ENCODE measurements around the gene AIF1. TPM values are rescaled to one million over a fixed set of nuclear protein-coding genes. Genes with fewer than 3 reads are reported as not detected.

AIF1 gene
- total RNA-seq, 5 donors from 2014 or later (not counting 1 experiment from before 2014, with no cell fraction given) = 7.6 to 54.3 (median 18.1) TPM

DNA sequence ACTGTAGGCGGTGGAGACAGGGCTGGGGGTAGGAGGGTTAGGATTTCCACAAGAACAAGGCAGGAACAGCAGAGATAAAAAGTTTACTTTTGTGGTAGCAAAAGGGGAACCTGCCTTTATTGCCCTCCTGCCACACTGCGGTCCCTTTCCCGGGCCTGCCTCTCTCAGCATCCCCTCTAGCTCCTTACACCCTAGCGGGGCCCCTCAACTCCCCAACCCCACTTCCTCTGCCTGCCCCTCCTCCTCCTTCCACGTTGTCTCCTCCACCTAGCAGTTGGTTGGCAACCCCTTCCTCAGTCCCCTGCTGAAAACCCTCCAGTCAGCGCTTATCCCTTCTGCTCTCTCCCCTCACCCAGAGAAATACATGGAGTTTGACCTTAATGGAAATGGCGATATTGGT is 714 bp downstream of the AIF1 start:
- ATAC-seq (replicated peaks in 1 of 4) (no peak), DNase-seq (peak in 23 of 35 experiments; percentile 12 to 58 (median 33))
- CTCF ChIA-PET = interaction anchor here in 1 of 2 donors (0.6 to 1.1 kb wide), 2 partner anchors 18 to 198 kb away, joined by 4 read pairs; no protein-coding TSS in a partner anchor
- Mint-ChIP-seq H3K27me3 (no peaks in the 10 kb centered on the region), H3K4me3 (peak overlapping the region; percentile 58 to 79 (median 59)), H3K27ac (peak overlapping the region; percentile 89 to 91), H3K9me3 (no peaks in the 10 kb centered on the region), H3K36me3 (no peaks in the 10 kb centered on the region), H3K4me1 (peaks cover 26 to 44% (median 31%) of the 10 kb centered on the region in 3 donors)
- POLR2A ChIA-PET = no interaction called here
- Histone ChIP-seq H3K4me3 (ENCODE audit: control insufficient read depth in 1 of 2, extremely low read depth in 1 of 2, low read length in 1 of 2) (peak overlapping the region; percentile 23 to 69), H3K27ac (ENCODE audit: low read length) (peak overlapping the region; percentile 42), H3K36me3 (ENCODE audit: control insufficient read depth in 2 of 2, extremely low read depth in 1 of 2, insufficient read depth in 1 of 2, low read length in 1 of 2) (no peaks in the 10 kb centered on the region), H3K9me3 (no peaks in the 10 kb centered on the region), H3K4me1 (ENCODE audit: control insufficient read depth in 1 of 2, extremely low read depth in 1 of 2, insufficient read depth in 2 of 2, low read length in 2 of 2) (peaks cover 25 to 31% of the 10 kb centered on the region in 2 experiments), H3K27me3 (replicated peaks in 1 of 2; ENCODE audit: control insufficient read depth in 2 of 2, extremely low read depth in 1 of 2, insufficient read depth in 2 of 2, low read length in 1 of 2) (peaks cover 0 to 2% of the 10 kb centered on the region in 2 experiments)
- WGBS (ENCODE audit: insufficient coverage) = 7% methylated on average over 3 of the region's 7 CpGs

DNA sequence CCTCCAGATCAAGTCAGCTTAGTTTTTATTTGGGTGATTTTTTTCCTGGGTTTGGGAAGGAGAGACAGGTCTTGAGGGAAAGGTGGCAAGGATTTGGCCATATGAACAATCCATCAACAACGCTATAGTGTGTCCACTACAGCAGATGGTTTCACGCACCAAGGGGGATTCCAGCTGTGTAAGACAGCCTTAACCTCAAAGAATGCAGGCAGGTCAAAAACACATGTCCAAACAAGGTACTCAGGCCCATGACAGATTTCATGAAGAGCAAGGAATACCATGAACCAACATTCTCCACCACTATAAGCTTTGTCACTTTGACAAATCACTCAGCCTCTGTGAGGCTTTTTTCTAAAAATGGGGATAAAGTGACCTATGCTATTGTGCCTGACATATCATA is 2.0 kb downstream of the AIF1 start:
- H3K36me3 ChIP-seq (ENCODE audit: control insufficient read depth in 2 of 2, extremely low read depth in 1 of 2, insufficient read depth in 1 of 2, low read length in 1 of 2) = no peaks in the 10 kb centered on the region
- Mint-ChIP-seq H3K36me3 (no peaks in the 10 kb centered on the region), H3K27me3 (no peaks in the 10 kb centered on the region), H3K27ac (peak overlapping the region in 1 of 2 donors; percentile 91), H3K4me3 (peak overlapping the region in 1 of 3 donors; percentile 79), H3K4me1 (peaks cover 36 to 53% (median 40%) of the 10 kb centered on the region in 3 donors), H3K9me3 (no peaks in the 10 kb centered on the region)
- H3K27me3 ChIP-seq (replicated peaks in 1 of 2; ENCODE audit: control insufficient read depth in 2 of 2, extremely low read depth in 1 of 2, insufficient read depth in 2 of 2, low read length in 1 of 2) = peaks cover 0 to 2% of the 10 kb centered on the region in 2 experiments
- WGBS (ENCODE audit: insufficient coverage) = 86% methylated on average over 2 of the region's 2 CpGs
- H3K27ac ChIP-seq (ENCODE audit: low read length) = no peak overlapping the region
- peak overlapping the region in 1 of 2 donors; percentile 69 for H3K4me3 ChIP-seq (ENCODE audit: control insufficient read depth in 1 of 2, extremely low read depth in 1 of 2, low read length in 1 of 2)
- DNase-seq = no peak
- CTCF ChIA-PET = interaction anchor here in 1 of 2 donors (0.6 kb wide), 1 partner anchor 1728 kb away, joined by 5 read pairs; no protein-coding TSS in a partner anchor
- peaks cover 31 to 43% of the 10 kb centered on the region in 2 experiments for H3K4me1 ChIP-seq (ENCODE audit: control insufficient read depth in 1 of 2, extremely low read depth in 1 of 2, insufficient read depth in 2 of 2, low read length in 2 of 2)
- no peak for ATAC-seq (replicated peaks in 1 of 4)
- POLR2A ChIA-PET = interaction anchor here in 1 of 2 donors (0.6 kb wide), 1 partner anchor 252 kb away, joined by 3 read pairs; no protein-coding TSS in a partner anchor
- no peaks in the 10 kb centered on the region for H3K9me3 ChIP-seq

DNA sequence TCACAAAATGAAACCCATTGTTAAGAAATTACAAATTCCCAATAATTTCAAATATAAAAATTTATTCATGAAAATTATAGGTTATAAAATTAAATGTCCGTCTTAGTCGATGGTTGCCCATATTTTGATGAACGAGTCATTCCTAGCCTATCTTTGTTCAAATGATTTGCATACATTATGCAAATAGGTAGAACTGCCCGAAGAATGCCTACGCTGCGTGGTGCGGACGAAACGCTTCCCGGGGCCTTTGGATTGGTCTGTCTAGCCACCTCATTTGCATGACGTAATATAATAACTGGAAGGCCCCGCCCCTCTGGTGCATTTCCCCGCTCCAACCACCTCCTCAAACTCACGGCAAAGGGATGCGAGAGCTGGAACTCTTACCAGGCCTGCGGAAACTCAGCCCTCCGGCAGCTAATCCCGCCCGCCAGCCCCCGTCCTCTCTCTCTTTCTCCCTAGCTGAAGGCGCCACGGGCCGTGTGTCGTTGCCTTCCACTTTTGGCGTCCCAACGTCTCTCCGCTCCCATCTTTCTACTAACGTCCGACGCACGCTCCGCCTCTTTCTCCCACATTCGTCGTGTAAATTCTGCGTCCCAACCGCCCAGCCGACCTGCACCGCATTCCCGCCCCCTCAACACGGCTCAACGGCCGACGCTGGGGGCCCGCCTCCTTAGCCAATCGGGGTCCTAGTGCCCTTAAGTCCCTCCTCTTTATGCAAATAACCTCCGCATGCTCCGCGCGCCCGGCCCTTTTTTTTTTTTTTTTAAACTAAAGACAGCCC is 5.0 kb downstream of the AIF1 start:
- no peaks in the 10 kb centered on the region for H3K27me3 ChIP-seq (replicated peaks in 1 of 2; ENCODE audit: control insufficient read depth in 2 of 2, extremely low read depth in 1 of 2, insufficient read depth in 2 of 2, low read length in 1 of 2)
- peak overlapping the region; percentile 61 to 65 for H3K4me3 ChIP-seq (ENCODE audit: control insufficient read depth in 1 of 2, extremely low read depth in 1 of 2, low read length in 1 of 2)
- CTCF ChIA-PET = interaction anchor here (0.6 to 1.0 kb wide), 2 partner anchors 26 to 210 kb away, joined by 4 to 10 read pairs; no protein-coding TSS in a partner anchor
- H3K36me3 Mint-ChIP-seq = peaks cover 18% of the 10 kb centered on the region
- peaks cover 38 to 53% (median 46%) of the 10 kb centered on the region in 3 donors for H3K4me1 Mint-ChIP-seq
- no peaks in the 10 kb centered on the region for H3K27me3 Mint-ChIP-seq
- peak overlapping the region; percentile 98 for H3K27ac ChIP-seq (ENCODE audit: low read length)
- H3K9me3 Mint-ChIP-seq = no peaks in the 10 kb centered on the region
- peak overlapping the region; percentile 75 to 87 (median 83) for H3K4me3 Mint-ChIP-seq
- peaks cover 31 to 43% of the 10 kb centered on the region in 2 experiments for H3K4me1 ChIP-seq (ENCODE audit: control insufficient read depth in 1 of 2, extremely low read depth in 1 of 2, insufficient read depth in 2 of 2, low read length in 2 of 2)
- H3K27ac Mint-ChIP-seq = peak overlapping the region; percentile 92 to 95
- POLR2A ChIA-PET = interaction anchor here in 1 of 2 donors (0.6 kb wide), 1 partner anchor 46 kb away, joined by 6 read pairs; the partner anchor contains the start of gene CSNK2B
- H3K36me3 ChIP-seq (ENCODE audit: control insufficient read depth in 2 of 2, extremely low read depth in 1 of 2, insufficient read depth in 1 of 2, low read length in 1 of 2) = peaks cover 6 to 22% of the 10 kb centered on the region in 2 donors
- WGBS (ENCODE audit: insufficient coverage) = under 1% methylated on average over 41 of the region's 50 CpGs
- H3K9me3 ChIP-seq = no peaks in the 10 kb centered on the region
- ATAC-seq (replicated peaks in 1 of 4) (peak; percentile 84 to 89 (median 88)), DNase-seq (peak; percentile 89 to 98 (median 95))

DNA sequence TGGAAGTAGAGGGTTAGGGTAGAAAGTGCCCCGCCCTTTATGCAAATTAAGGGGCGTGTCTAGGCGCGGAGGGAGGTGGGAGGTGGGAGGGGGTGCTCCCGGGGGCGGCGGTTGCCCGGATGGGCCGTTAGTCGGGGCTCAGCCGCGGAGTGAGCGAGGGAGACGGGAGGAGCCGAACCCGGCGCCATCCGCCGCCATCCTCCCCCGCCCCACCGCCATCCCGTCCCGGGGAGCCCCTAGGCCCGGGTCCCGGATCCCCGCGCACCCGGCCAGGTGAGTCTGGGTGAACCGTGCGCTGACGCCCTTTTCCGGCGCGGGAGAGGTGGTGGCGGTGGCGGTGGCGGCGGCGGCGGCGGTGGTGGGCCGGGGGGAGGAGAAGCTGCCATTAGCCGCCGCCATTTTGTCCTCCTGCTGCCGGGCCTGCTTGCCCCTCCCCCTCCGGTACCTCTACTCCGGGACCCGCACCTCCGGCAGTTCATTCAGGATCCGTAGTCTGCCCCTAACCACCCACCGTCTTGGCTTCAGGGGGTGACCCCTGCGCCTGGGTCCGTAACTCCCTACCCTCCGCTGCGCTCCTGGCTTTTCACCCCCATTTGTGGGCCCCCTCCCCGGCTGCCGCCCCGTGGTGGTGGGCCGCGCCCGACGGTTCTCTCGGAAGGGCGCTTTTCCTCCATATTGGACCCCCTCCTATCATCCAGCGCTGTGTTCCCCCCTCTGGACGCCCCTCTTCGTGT is 5.7 kb downstream of the AIF1 start, which contains the start of gene PRRC2A:
Gene PRRC2A (plus strand): TSS at position 130 of the 734 bp plus-strand sequence. CDS start 2,075 bp downstream, outside the sequence.
- ATAC-seq (replicated peaks in 1 of 4) (peak in 3 of 4 experiments; percentile 35 to 39 (median 38)), DNase-seq (peak in 13 of 35 experiments; percentile 60 to 97 (median 86))
- H3K36me3 Mint-ChIP-seq = peaks cover 24% of the 10 kb centered on the region
- peaks cover 30 to 46% (median 39%) of the 10 kb centered on the region in 3 donors for H3K4me1 Mint-ChIP-seq
- H3K4me3 Mint-ChIP-seq = peak within 1 kb of the TSS; percentile 75 to 87 (median 83)
- ChIA-PET POLR2A (no interaction called here), CTCF (interaction anchor here in 1 of 2 donors (0.6 to 1.4 kb wide), 4 partner anchors 41 to 209 kb away, joined by 3 to 10 read pairs (median 4); no protein-coding TSS in a partner anchor)
- WGBS (ENCODE audit: insufficient coverage) = 0% methylated on average over 28 of the region's 67 CpGs
- H3K27me3 Mint-ChIP-seq = no peaks in the 10 kb centered on the region
- peaks cover 24 to 36% of the 10 kb centered on the region in 2 experiments for H3K4me1 ChIP-seq (ENCODE audit: control insufficient read depth in 1 of 2, extremely low read depth in 1 of 2, insufficient read depth in 2 of 2, low read length in 2 of 2)
- H3K36me3 ChIP-seq (ENCODE audit: control insufficient read depth in 2 of 2, extremely low read depth in 1 of 2, insufficient read depth in 1 of 2, low read length in 1 of 2) = peaks cover 6 to 30% of the 10 kb centered on the region in 2 donors
- H3K27ac ChIP-seq (ENCODE audit: low read length) = peak within 1 kb of the TSS; percentile 98
- H3K9me3 ChIP-seq = no peaks in the 10 kb centered on the region
- no peaks in the 10 kb centered on the region for H3K9me3 Mint-ChIP-seq
- peak within 1 kb of the TSS; percentile 95 to 96 for H3K27ac Mint-ChIP-seq
- H3K4me3 ChIP-seq (ENCODE audit: control insufficient read depth in 1 of 2, extremely low read depth in 1 of 2, low read length in 1 of 2) = peak within 1 kb of the TSS; percentile 65 to 67
- no peaks in the 10 kb centered on the region for H3K27me3 ChIP-seq (replicated peaks in 1 of 2; ENCODE audit: control insufficient read depth in 2 of 2, extremely low read depth in 1 of 2, insufficient read depth in 2 of 2, low read length in 1 of 2)

DNA sequence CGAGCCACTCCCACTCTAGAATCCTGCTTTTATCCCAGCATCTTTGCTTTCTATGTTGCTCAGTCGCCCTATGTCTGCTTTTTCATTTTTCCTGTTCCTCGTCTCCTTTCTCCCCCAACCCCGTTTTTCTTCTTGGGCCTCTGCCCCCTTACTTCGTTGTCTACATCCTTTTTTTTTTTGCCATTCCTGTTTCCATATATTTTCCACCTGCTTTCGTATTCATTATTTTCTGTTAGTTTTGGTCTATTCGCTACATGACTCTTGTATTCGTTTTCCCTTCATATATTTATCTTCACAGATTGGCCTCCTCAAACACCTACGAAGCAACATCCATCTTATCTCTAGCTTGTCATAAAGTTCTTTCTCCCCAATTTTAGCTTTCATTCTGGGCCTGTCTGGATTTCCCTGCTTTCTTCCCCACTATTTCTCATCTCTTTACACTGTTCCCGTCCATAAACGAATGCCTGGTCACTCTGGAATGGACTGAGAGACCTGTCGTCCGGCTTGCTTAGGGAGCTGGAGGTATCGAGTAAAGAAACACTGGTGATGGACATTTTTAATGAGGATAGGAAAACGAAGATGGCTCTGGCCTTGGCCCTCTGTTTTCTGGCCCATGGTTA is 6.4 kb downstream of the AIF1 start:
- ChIA-PET CTCF (interaction anchor here in 1 of 2 donors (0.6 to 1.4 kb wide), 3 partner anchors 40 to 209 kb away, joined by 3 to 4 read pairs (median 3); no protein-coding TSS in a partner anchor), POLR2A (interaction anchor here in 1 of 2 donors (0.6 kb wide), 1 partner anchor 78 kb away, joined by 3 read pairs; no protein-coding TSS in a partner anchor)
- Histone ChIP-seq H3K27ac (ENCODE audit: low read length) (peak overlapping the region; percentile 85), H3K4me3 (ENCODE audit: control insufficient read depth in 1 of 2, extremely low read depth in 1 of 2, low read length in 1 of 2) (peak overlapping the region; percentile 65 to 67), H3K36me3 (ENCODE audit: control insufficient read depth in 2 of 2, extremely low read depth in 1 of 2, insufficient read depth in 1 of 2, low read length in 1 of 2) (peaks cover 6 to 36% of the 10 kb centered on the region in 2 donors), H3K4me1 (ENCODE audit: control insufficient read depth in 1 of 2, extremely low read depth in 1 of 2, insufficient read depth in 2 of 2, low read length in 2 of 2) (peaks cover 21 to 29% of the 10 kb centered on the region in 2 experiments), H3K27me3 (replicated peaks in 1 of 2; ENCODE audit: control insufficient read depth in 2 of 2, extremely low read depth in 1 of 2, insufficient read depth in 2 of 2, low read length in 1 of 2) (no peaks in the 10 kb centered on the region), H3K9me3 (no peaks in the 10 kb centered on the region)
- no peaks in the 10 kb centered on the region for H3K9me3 Mint-ChIP-seq
- peak in 1 of 35 experiments; percentile 6 for DNase-seq
- ATAC-seq (replicated peaks in 1 of 4) = no peak
- peak overlapping the region; percentile 93 to 96 for H3K27ac Mint-ChIP-seq
- WGBS (ENCODE audit: insufficient coverage) = 27% methylated on average over 10 of the region's 15 CpGs
- peak overlapping the region; percentile 75 to 87 (median 83) for H3K4me3 Mint-ChIP-seq
- peaks cover 29% of the 10 kb centered on the region for H3K36me3 Mint-ChIP-seq
- H3K27me3 Mint-ChIP-seq = no peaks in the 10 kb centered on the region
- peaks cover 23 to 39% (median 32%) of the 10 kb centered on the region in 3 donors for H3K4me1 Mint-ChIP-seq

Data from T-cell (primary cell).